ENCODE measurements around the gene ANKRD36C.
"Not testable (repeated sequence)": the region's sequence is repeated elsewhere in the genome, so short reads cannot be mapped to it uniquely, and the experiment has no call there.

ANKRD36C gene

DNA sequence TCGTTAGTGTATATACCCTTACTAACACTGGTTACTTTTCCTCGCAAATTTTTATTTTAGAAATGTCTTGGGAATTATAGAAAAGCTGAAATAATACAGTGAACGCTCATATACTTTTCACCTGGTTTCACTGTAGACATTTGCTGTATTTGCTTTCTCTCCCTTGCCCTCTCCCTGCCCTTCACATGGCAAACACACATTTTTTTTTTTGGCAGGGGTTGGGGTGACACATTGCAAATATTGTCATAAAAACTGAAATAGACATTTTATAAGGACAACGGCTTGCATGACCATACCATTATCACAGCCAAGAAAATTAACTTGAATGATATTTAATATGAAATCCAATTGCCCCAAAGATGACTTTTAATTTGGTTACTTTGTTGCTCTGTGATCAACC is 24.7 kb upstream of the ANKRD36C start:
- in situ Hi-C loops (cut with MboI; ENCODE audit: low sequenced_read_pairs): loop anchor here (25.0 kb wide), 2 partner anchors 96 to 496 kb away; partner anchors contain the start of genes ADRA2B and NEURL3
- not testable (repeated sequence) for H3K4me3 ChIP-seq; DNase-seq (ENCODE audit: low spot score in 2 of 2); H3K9me3 ChIP-seq; H3K4me1 ChIP-seq; H3K36me3 ChIP-seq (replicated peaks); H3K27me3 ChIP-seq (ENCODE audit: low read depth)

- not testable (repeated sequence) for H3K9me3 ChIP-seq; H3K4me3 ChIP-seq; H3K27me3 ChIP-seq (ENCODE audit: low read depth); H3K4me1 ChIP-seq; H3K36me3 ChIP-seq (replicated peaks)
- in situ Hi-C loops (cut with MboI; ENCODE audit: low sequenced_read_pairs): loop anchor here (25.0 kb wide), 2 partner anchors 99 to 499 kb away; partner anchors contain the start of genes ADRA2B and NEURL3
- peak in 1 of 2 experiments; percentile 23 for DNase-seq (ENCODE audit: low spot score in 2 of 2)
Measured at GRCh38 chr2:96012792-96013264, 21.2 kb upstream of the ANKRD36C start.

DNA sequence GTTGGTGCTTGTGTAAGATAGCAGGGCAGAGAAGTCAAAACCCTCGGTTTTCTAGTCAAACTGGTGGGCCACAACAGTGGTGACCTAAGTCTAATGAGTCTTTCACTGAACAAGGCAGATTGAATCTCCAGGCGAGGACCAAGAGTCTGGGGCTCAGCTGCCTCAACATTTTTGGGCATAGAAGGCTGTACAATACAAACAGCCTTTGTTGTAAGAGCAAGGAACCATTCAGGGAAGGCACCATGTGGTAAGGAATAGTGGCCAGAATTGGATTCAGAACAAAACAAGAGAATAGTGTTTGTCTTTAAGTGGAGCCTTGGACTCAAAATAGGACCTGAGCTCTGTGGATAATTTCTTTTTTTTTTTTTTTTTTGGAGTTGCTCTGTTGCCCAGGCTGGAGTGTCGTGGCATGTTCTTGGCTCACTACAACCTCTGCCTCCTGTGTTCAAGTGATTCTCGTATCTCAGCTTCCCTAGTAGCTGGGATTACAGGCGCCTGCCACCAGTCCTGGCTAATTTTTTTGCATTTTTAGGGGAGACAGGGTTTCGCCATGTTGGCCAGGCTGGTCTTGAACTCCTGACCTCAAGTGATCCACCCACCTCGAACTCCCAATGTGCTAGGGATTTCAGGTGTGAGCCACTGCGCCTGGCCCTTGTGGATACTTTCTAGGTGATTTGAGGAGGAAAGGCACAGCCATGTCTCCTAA is 20.6 kb upstream of the ANKRD36C start:
- not testable (repeated sequence) for H3K27me3 ChIP-seq (ENCODE audit: low read depth); H3K9me3 ChIP-seq; H3K36me3 ChIP-seq (replicated peaks); DNase-seq (ENCODE audit: low spot score in 2 of 2); H3K4me3 ChIP-seq; H3K4me1 ChIP-seq
- in situ Hi-C loops (cut with MboI; ENCODE audit: low sequenced_read_pairs): loop anchor here (25.0 kb wide), 2 partner anchors 100 to 500 kb away; partner anchors contain the start of genes ADRA2B and NEURL3

- not testable (repeated sequence) for H3K9me3 ChIP-seq; H3K4me1 ChIP-seq; H3K36me3 ChIP-seq (replicated peaks); H3K27me3 ChIP-seq (ENCODE audit: low read depth)
- H3K4me3 ChIP-seq: peak overlapping the region; percentile 21
- in situ Hi-C loops (cut with MboI; ENCODE audit: low sequenced_read_pairs): loop anchor here (25.0 kb wide), 2 partner anchors 101 to 501 kb away; partner anchors contain the start of genes ADRA2B and NEURL3
- peak in 1 of 2 experiments; percentile 42 for DNase-seq (ENCODE audit: low spot score in 2 of 2)
Measured at GRCh38 chr2:96011129-96011455, 19.5 kb upstream of the ANKRD36C start.

- H3K4me3 ChIP-seq: peak overlapping the region; percentile 31
Measured at GRCh38 chr2:96010320-96011128, 18.9 kb upstream of the ANKRD36C start.

GRCh38 chr2:96009833-96010232 is 18.2 kb upstream of the ANKRD36C start:
- not testable (repeated sequence) for H3K4me1 ChIP-seq; H3K9me3 ChIP-seq; DNase-seq (ENCODE audit: low spot score in 2 of 2); H3K36me3 ChIP-seq (replicated peaks); H3K27me3 ChIP-seq (ENCODE audit: low read depth)
- in situ Hi-C loops (cut with MboI; ENCODE audit: low sequenced_read_pairs): loop anchor here (25.0 kb wide), 2 partner anchors 102 to 502 kb away; partner anchors contain the start of genes ADRA2B and NEURL3
- H3K4me3 ChIP-seq: peak overlapping the region; percentile 31

More at GRCh38 chr2:96010320-96011128, 18.9 kb upstream of the ANKRD36C start:
- in situ Hi-C loops (cut with MboI; ENCODE audit: low sequenced_read_pairs): loop anchor here (25.0 kb wide), 2 partner anchors 102 to 502 kb away; partner anchors contain the start of genes ADRA2B and NEURL3
- peak; percentile 73 to 98 for DNase-seq (ENCODE audit: low spot score in 2 of 2)
- not testable (repeated sequence) for H3K9me3 ChIP-seq; H3K36me3 ChIP-seq (replicated peaks); H3K27me3 ChIP-seq (ENCODE audit: low read depth); H3K4me1 ChIP-seq

DNA sequence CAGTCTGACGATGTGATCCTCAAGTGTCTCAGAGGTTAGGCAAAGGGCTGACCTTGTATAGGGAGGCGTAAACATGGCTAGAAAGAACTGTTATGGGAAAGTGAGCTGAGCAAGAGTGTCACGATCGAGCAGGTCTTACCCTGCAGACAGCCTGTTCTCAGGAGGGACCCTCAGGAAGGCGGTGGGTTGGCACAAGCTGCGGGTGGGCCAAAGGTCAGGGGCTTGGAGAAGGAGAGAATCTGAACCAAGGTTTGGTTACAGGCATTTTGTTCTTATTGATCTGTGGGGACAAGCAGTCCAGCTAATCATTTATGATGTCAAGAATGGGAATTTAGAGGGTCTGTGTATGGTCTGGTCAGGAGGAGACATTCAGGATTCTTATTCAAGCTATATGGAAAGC is 16.4 kb upstream of the ANKRD36C start:
- not testable (repeated sequence) for H3K4me1 ChIP-seq; H3K27me3 ChIP-seq (ENCODE audit: low read depth); H3K4me3 ChIP-seq; DNase-seq (ENCODE audit: low spot score in 2 of 2); H3K36me3 ChIP-seq (replicated peaks); H3K9me3 ChIP-seq
- in situ Hi-C loops (cut with MboI; ENCODE audit: low sequenced_read_pairs): loop anchor here (25.0 kb wide), 2 partner anchors 104 to 504 kb away; partner anchors contain the start of genes ADRA2B and NEURL3

GRCh38 chr2:96006248-96006647 is 14.6 kb upstream of the ANKRD36C start:
- not testable (repeated sequence) for DNase-seq (ENCODE audit: low spot score in 2 of 2); H3K4me3 ChIP-seq; H3K36me3 ChIP-seq (replicated peaks); H3K9me3 ChIP-seq; H3K27me3 ChIP-seq (ENCODE audit: low read depth); H3K4me1 ChIP-seq
- in situ Hi-C loops (cut with MboI; ENCODE audit: low sequenced_read_pairs): loop anchor here (25.0 kb wide), 2 partner anchors 106 to 506 kb away; partner anchors contain the start of genes ADRA2B and NEURL3

DNA sequence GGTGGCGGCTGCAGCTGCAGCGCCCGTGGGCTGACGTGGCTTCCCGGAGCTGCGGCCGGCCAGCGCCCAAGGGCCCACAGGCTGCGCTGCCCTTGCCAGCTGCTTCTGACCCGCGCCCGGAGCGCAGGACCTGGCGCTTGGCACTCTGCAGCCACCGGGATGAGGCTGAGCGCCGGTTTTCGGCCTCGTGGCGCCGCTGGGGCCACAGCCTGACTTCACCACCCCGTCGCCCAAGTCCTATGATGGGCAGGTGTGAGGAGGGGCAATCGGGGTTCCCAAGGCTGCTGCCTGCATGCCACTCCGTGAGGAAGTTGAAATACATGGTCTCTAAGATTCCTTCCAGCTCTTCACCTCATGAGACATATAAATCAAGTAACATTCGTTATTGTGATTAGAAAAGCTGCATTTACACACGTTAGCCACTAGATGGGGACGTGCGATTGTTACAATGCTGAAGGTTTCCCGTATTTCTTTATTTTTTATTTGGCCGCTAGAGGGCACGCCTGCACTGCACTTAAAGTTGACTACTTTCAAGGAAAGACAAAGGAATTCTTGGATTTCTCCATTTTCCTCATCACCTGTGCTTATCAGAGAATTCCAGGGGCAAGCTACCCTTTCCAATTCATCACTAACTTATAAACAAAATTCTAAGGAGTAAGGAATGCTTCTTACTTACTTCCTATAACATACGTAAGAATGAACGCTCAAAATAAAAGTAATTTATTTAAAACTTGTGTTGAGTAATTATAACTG is 1.1 kb upstream of the ANKRD36C start:
- H3K4me1 ChIP-seq; H3K27me3 ChIP-seq (ENCODE audit: low read depth); in situ Hi-C loops (cut with MboI; ENCODE audit: low sequenced_read_pairs); H3K36me3 ChIP-seq (replicated peaks); H3K9me3 ChIP-seq: not testable (repeated sequence)
- peak; percentile 65 to 86 for DNase-seq (ENCODE audit: low spot score in 2 of 2)
- peak overlapping the region; percentile 62 for H3K4me3 ChIP-seq

DNA sequence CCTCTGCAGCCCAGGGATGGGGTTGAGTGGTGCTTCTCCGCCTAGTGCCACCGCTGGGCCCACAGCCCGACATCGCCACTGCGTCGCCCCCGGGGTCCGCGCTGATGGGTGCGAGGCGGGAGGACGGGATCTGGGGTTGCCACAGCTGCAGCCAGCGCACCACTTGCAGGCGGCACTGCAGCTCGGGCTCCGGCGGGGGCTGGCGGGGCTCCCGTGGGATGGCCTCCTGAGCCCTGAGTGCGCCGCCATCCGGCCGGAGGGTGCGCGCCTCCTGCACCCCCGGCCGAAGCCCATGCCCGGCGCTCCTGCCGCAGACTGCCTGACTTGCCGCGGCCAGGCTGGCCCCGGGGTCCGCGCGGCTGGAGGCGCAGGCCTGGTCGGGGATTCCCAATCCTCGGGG is 478 bp upstream of the ANKRD36C start:
- H3K4me3 ChIP-seq: peak overlapping the region; percentile 62
- H3K4me1 ChIP-seq; H3K9me3 ChIP-seq; H3K36me3 ChIP-seq (replicated peaks); H3K27me3 ChIP-seq (ENCODE audit: low read depth); in situ Hi-C loops (cut with MboI; ENCODE audit: low sequenced_read_pairs): not testable (repeated sequence)
- peak in 1 of 2 experiments; percentile 40 for DNase-seq (ENCODE audit: low spot score in 2 of 2)

DNA sequence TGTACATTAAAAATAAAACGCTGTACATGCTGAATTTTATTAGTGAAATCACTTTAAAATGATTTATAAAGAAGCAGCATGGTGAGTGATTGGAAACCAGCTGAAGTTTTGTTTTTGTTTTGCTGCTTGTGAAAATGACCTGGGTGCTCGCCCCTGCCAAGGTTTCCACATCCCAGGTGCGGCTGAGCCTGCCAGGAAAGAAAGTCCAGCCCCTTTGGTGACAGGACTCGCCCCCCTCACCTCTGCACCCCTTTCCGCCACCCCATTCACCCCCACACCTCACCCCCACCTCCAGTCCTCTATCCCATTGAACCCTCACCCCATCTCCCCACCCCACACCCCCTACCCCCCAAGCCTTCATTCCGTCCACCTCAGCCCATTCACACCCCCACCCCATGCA is 740 bp downstream of the ANKRD36C start:
- DNase-seq (ENCODE audit: low spot score in 2 of 2); in situ Hi-C loops (cut with MboI; ENCODE audit: low sequenced_read_pairs): not testable (repeated sequence)

GRCh38 chr2:95951662-95952061 is 40.0 kb downstream of the ANKRD36C start:
- in situ Hi-C loops (cut with MboI; ENCODE audit: low sequenced_read_pairs); DNase-seq (ENCODE audit: low spot score in 2 of 2); H3K27me3 ChIP-seq (ENCODE audit: low read depth); H3K9me3 ChIP-seq; H3K4me3 ChIP-seq; H3K4me1 ChIP-seq; H3K36me3 ChIP-seq (replicated peaks): not testable (repeated sequence)

More for the DNA sequence above, 740 bp downstream of the ANKRD36C start:
- not testable (repeated sequence) for H3K36me3 ChIP-seq (replicated peaks); H3K27me3 ChIP-seq (ENCODE audit: low read depth); H3K9me3 ChIP-seq; H3K4me1 ChIP-seq
- peak overlapping the region; percentile 27 for H3K4me3 ChIP-seq

GRCh38 chr2:95948039-95948438 is 43.6 kb downstream of the ANKRD36C start:
- in situ Hi-C loops (cut with MboI; ENCODE audit: low sequenced_read_pairs); H3K36me3 ChIP-seq (replicated peaks); H3K4me1 ChIP-seq; DNase-seq (ENCODE audit: low spot score in 2 of 2); H3K9me3 ChIP-seq; H3K4me3 ChIP-seq; H3K27me3 ChIP-seq (ENCODE audit: low read depth): not testable (repeated sequence)

All from HAP-1 (cell line).